GM18517 (cell line): ENCODE data around the gene ZNF723.
"Not testable (repeated sequence)": the region's sequence is repeated elsewhere in the genome, so short reads cannot be mapped to it uniquely, and the experiment has no call there.

Experiments used
- ATAC-seq: cut with Tn5 transposase; IDR thresholded peaks from one replicate; pipeline ENCODE4 v1.9.1; 2021; ENCODE audit warnings: mild to moderate bottlenecking, moderate library complexity; ENCODE audit not compliant: unreplicated experiment

ZNF723 gene

GRCh38 chr19:22832031-22832762 is at the start of gene ZNF723:
TSS of gene ZNF723 (plus strand) at chr19:22832291. CDS start at chr19:22832380, 89 bp downstream.
- ATAC-seq, result no peak

- ATAC-seq, result no peak
Measured at GRCh38 chr19:22783651-22784410, 48.3 kb upstream of the ZNF723 start, which contains the start of gene ZNF99. TSS of gene ZNF99 (minus strand) at chr19:22784151. CDS start at chr19:22784016, 135 bp downstream.

- ATAC-seq, result not testable (repeated sequence)
Measured at GRCh38 chr19:22792863-22793262, 39.2 kb upstream of the ZNF723 start.

GRCh38 chr19:22797040-22797439 is 35.1 kb upstream of the ZNF723 start:
- no peak for ATAC-seq

- no peak for ATAC-seq
Measured at GRCh38 chr19:22806418-22806817, 25.7 kb upstream of the ZNF723 start.

GRCh38 chr19:22807061-22807835 is 24.8 kb upstream of the ZNF723 start:
- no peak for ATAC-seq

- ATAC-seq, result no peak
Measured at GRCh38 chr19:22814124-22814523, 18.0 kb upstream of the ZNF723 start.

GRCh38 chr19:22831211-22831610 is 880 bp upstream of the ZNF723 start:
- no peak for ATAC-seq

- ATAC-seq, result not testable (repeated sequence)
Measured at GRCh38 chr19:22857713-22858320, 25.7 kb downstream of the ZNF723 start.

- no peak for ATAC-seq
Measured at GRCh38 chr19:22882797-22883196, 50.7 kb downstream of the ZNF723 start.

- no peak for ATAC-seq
Measured at GRCh38 chr19:22893855-22894270, 61.8 kb downstream of the ZNF723 start.

- no peak for ATAC-seq
Measured at GRCh38 chr19:22901431-22902130, 69.5 kb downstream of the ZNF723 start.
